M059J (cell line): Measurements from ENCODE around the gene EMC1. TPM values are rescaled to one million over a fixed set of nuclear protein-coding genes. Genes with fewer than 3 reads are reported as not detected.
A peak's percentile ranks its signal among the peaks of the same experiment; 100 is the strongest.
"Not testable (repeated sequence)": the region's sequence is repeated elsewhere in the genome, so short reads cannot be mapped to it uniquely, and the experiment has no call there.

Experiments used
- DNase-seq: peaks from one replicate; pipeline ENCODE4 v3.0.0-alpha.2; 2012; ENCODE audit warnings: low read depth
- total RNA-seq: library from RNA; depleted of rRNA; stranded (reverse); fragments of >200 nt; shearing (Covaris generic); gene quantifications from 2 replicates; pipeline ENCODE4 v1.2.3, GENCODE V29; 2014

Gene EMC1
- total RNA-seq, 1 experiment from 2014 or later, result 120 TPM

GRCh38 chr1:19216585-19216984, 34.7 kb downstream of the EMC1 start:
- not testable (repeated sequence) for DNase-seq

- DNase-seq, result no peak
These were observed 37.7 kb downstream of the EMC1 start for GRCh38 chr1:19213580-19213979.

GRCh38 chr1:19212167-19212566, 39.2 kb downstream of the EMC1 start:
- DNase-seq, result no peak

- peak; percentile 24 for DNase-seq
These were observed 40.4 kb downstream of the EMC1 start for GRCh38 chr1:19210772-19211549.

- DNase-seq, result peak; percentile 94
These were observed 41.1 kb downstream of the EMC1 start, which contains the start of gene UBR4 for GRCh38 chr1:19209990-19210771. TSS of gene UBR4 (minus strand) at chr1:19210266. CDS start at chr1:19210248, 18 bp downstream.

- peak; percentile 54 for DNase-seq
These were observed 41.8 kb downstream of the EMC1 start for GRCh38 chr1:19209439-19209989.

GRCh38 chr1:19208710-19209438, 42.5 kb downstream of the EMC1 start:
- peak; percentile 75 for DNase-seq

GRCh38 chr1:19206947-19207346, 44.4 kb downstream of the EMC1 start:
- no peak for DNase-seq

GRCh38 chr1:19205845-19206244, 45.5 kb downstream of the EMC1 start:
- no peak for DNase-seq

- no peak for DNase-seq
These were observed 45.9 kb downstream of the EMC1 start for GRCh38 chr1:19205403-19205802.

GRCh38 chr1:19204446-19205266, 46.7 kb downstream of the EMC1 start:
- DNase-seq, result peak; percentile 47

GRCh38 chr1:19203440-19203839, 47.9 kb downstream of the EMC1 start:
- peak; percentile 95 for DNase-seq

GRCh38 chr1:19202396-19202795, 48.9 kb downstream of the EMC1 start:
- no peak for DNase-seq

GRCh38 chr1:19199969-19200604, 51.2 kb downstream of the EMC1 start:
- no peak for DNase-seq

- DNase-seq, result no peak
These were observed 51.9 kb downstream of the EMC1 start for GRCh38 chr1:19199329-19199968.

GRCh38 chr1:19198820-19199219, 52.5 kb downstream of the EMC1 start:
- DNase-seq, result no peak

- DNase-seq, result no peak
These were observed 53.5 kb downstream of the EMC1 start for GRCh38 chr1:19197845-19198244.

- no peak for DNase-seq
These were observed 55.0 kb downstream of the EMC1 start for GRCh38 chr1:19196331-19196730.

- no peak for DNase-seq
These were observed 58.3 kb downstream of the EMC1 start for GRCh38 chr1:19193004-19193403.

- DNase-seq, result no peak
These were observed 59.5 kb downstream of the EMC1 start for GRCh38 chr1:19191811-19192210.
